ENCODE data around the gene GALNTL6. TPM values are rescaled to one million over a fixed set of nuclear protein-coding genes. Genes with fewer than 3 reads are reported as not detected.

GALNTL6 gene
- total RNA-seq, 1 experiment from 2014 or later, result not detected

- CTCF ChIA-PET, result interaction anchor here (1.1 kb wide), 1 partner anchor 119 kb away, joined by 3 read pairs; no protein-coding TSS in a partner anchor
- POLR2A ChIA-PET, result no interaction called here
- no peak for DNase-seq (ENCODE audit: unreplicated experiment)
- no peak overlapping the region for H3K4me3 Mint-ChIP-seq (ENCODE audit: unreplicated experiment)
- intact Hi-C loops (cut with micrococcal nuclease), result no loop called here
- no peaks in the 10 kb centered on the region for H3K9me3 Mint-ChIP-seq (ENCODE audit: unreplicated experiment)
- BruUV-seq (replicated peaks), result no TSS peak
- H3K4me1 Mint-ChIP-seq (ENCODE audit: insufficient read depth, unreplicated experiment), result no peaks in the 10 kb centered on the region
- no peak overlapping the region for H3K27ac Mint-ChIP-seq (ENCODE audit: low read depth, unreplicated experiment)
- no peak for TF ChIP-seq CTCF (IDR thresholded peaks at IDR 0.05; ENCODE audit: unreplicated experiment)
- no peaks in the 10 kb centered on the region for H3K27me3 Mint-ChIP-seq (ENCODE audit: insufficient read depth, unreplicated experiment)
- no peaks in the 10 kb centered on the region for H3K36me3 Mint-ChIP-seq (ENCODE audit: insufficient read depth, unreplicated experiment)
Measured at GRCh38 chr4:173051716-173052115, 1238.5 kb downstream of the GALNTL6 start.

GRCh38 chr4:173052439-173052838 is 1239.2 kb downstream of the GALNTL6 start:
- no peak for DNase-seq (ENCODE audit: unreplicated experiment)
- BruUV-seq (replicated peaks), result no TSS peak
- TF ChIP-seq CTCF (IDR thresholded peaks at IDR 0.05; ENCODE audit: unreplicated experiment), result no peak
- Mint-ChIP-seq H3K36me3 (ENCODE audit: insufficient read depth, unreplicated experiment) (no peaks in the 10 kb centered on the region), H3K4me1 (ENCODE audit: insufficient read depth, unreplicated experiment) (peaks cover 3% of the 10 kb centered on the region), H3K4me3 (ENCODE audit: unreplicated experiment) (no peak overlapping the region), H3K27me3 (ENCODE audit: insufficient read depth, unreplicated experiment) (no peaks in the 10 kb centered on the region), H3K9me3 (ENCODE audit: unreplicated experiment) (no peaks in the 10 kb centered on the region), H3K27ac (ENCODE audit: low read depth, unreplicated experiment) (no peak overlapping the region)
- POLR2A ChIA-PET, result no interaction called here
- CTCF ChIA-PET, result interaction anchor here (1.1 kb wide), 1 partner anchor 118 kb away, joined by 3 read pairs; no protein-coding TSS in a partner anchor
- intact Hi-C loops (cut with micrococcal nuclease), result no loop called here

GRCh38 chr4:173056271-173056670 is 1243.1 kb downstream of the GALNTL6 start:
- POLR2A ChIA-PET, result interaction anchor here (0.5 to 1.0 kb wide), 5 partner anchors 9 to 278 kb away, joined by 3 to 5 read pairs (median 3); partner anchors contain the start of genes GALNT7 and HMGB2

DNA sequence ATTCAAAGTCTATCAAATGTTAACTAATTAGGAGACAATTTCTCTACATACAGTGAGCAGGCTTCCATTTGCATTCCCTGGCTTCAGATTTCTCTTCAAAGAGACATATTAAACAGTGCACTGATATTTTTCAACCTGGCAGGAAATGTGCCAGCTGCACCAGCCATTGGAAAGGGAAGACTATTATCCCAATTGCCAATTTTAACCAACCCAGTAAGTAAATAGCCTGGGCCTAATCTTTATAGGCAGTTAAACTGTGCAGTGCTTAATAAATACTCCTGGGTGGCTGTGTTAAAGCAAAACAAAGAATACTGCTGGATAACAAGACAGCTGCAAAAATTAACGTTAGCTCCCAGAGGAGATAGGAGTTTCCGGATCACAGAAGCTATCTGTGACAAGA is 1243.5 kb downstream of the GALNTL6 start:
- ChIA-PET POLR2A (interaction anchor here (0.5 to 1.0 kb wide), 2 partner anchors 8 to 278 kb away, joined by 3 read pairs; partner anchors contain the start of gene HMGB2), CTCF (interaction anchor here (0.6 to 1.6 kb wide), 3 partner anchors 21 to 505 kb away, joined by 3 to 5 read pairs (median 3); no protein-coding TSS in a partner anchor)
- no peaks in the 10 kb centered on the region for H3K36me3 Mint-ChIP-seq (ENCODE audit: insufficient read depth, unreplicated experiment)
- no peaks in the 10 kb centered on the region for H3K27me3 Mint-ChIP-seq (ENCODE audit: insufficient read depth, unreplicated experiment)
- TF ChIP-seq CTCF (IDR thresholded peaks at IDR 0.05; ENCODE audit: unreplicated experiment), result no peak
- no peak overlapping the region for H3K4me3 Mint-ChIP-seq (ENCODE audit: unreplicated experiment)
- H3K9me3 Mint-ChIP-seq (ENCODE audit: unreplicated experiment), result no peaks in the 10 kb centered on the region
- no TSS peak for BruUV-seq (replicated peaks)
- H3K27ac Mint-ChIP-seq (ENCODE audit: low read depth, unreplicated experiment), result no peak overlapping the region
- peaks cover 7% of the 10 kb centered on the region for H3K4me1 Mint-ChIP-seq (ENCODE audit: insufficient read depth, unreplicated experiment)
- intact Hi-C loops (cut with micrococcal nuclease), result no loop called here
- no peak for DNase-seq (ENCODE audit: unreplicated experiment)

More at GRCh38 chr4:173056271-173056670, 1243.1 kb downstream of the GALNTL6 start:
- CTCF ChIA-PET, result interaction anchor here (0.6 to 0.9 kb wide), 2 partner anchors 20 to 504 kb away, joined by 3 read pairs; no protein-coding TSS in a partner anchor
- H3K4me1 Mint-ChIP-seq (ENCODE audit: insufficient read depth, unreplicated experiment), result peaks cover 7% of the 10 kb centered on the region
- no peak for DNase-seq (ENCODE audit: unreplicated experiment)
- no peaks in the 10 kb centered on the region for H3K36me3 Mint-ChIP-seq (ENCODE audit: insufficient read depth, unreplicated experiment)
- no peaks in the 10 kb centered on the region for H3K9me3 Mint-ChIP-seq (ENCODE audit: unreplicated experiment)
- H3K27me3 Mint-ChIP-seq (ENCODE audit: insufficient read depth, unreplicated experiment), result no peaks in the 10 kb centered on the region
- intact Hi-C loops (cut with micrococcal nuclease), result no loop called here
- TF ChIP-seq CTCF (IDR thresholded peaks at IDR 0.05; ENCODE audit: unreplicated experiment), result no peak
- BruUV-seq (replicated peaks), result no TSS peak
- H3K4me3 Mint-ChIP-seq (ENCODE audit: unreplicated experiment), result no peak overlapping the region
- no peak overlapping the region for H3K27ac Mint-ChIP-seq (ENCODE audit: low read depth, unreplicated experiment)
